BJ (cell line): ENCODE data around the gene PRR16. TPM values are rescaled to one million over a fixed set of nuclear protein-coding genes. Genes with fewer than 3 reads are reported as not detected.

Experiments used
- CTCF ChIA-PET: fragments of 350-600 bp; formaldehyde crosslinking; extraction: SDS; loops from one replicate; lab custom pipeline; 2021; ENCODE audit warnings: antibody characterized with exemption, inconsistent platforms; lab: Yijun Ruan, JAX
- POLR2A ChIA-PET: fragments of 300-600 bp; sonication (Branson Sonifier 250); formaldehyde crosslinking; extraction: SDS; loops from one replicate; lab custom pipeline; 2021; ENCODE audit warnings: antibody characterized with exemption; lab: Charles Lee
- DNase-seq: peaks from one replicate; pipeline ENCODE4 v3.0.0-alpha.2; 2011; ENCODE audit warnings: low read depth
- H3K27me3 ChIP-seq: 2 replicates; pipeline ENCODE4 v1.6.0; 2011; ENCODE audit warnings: low read length; ENCODE audit not compliant: control insufficient read depth, insufficient read depth
- H3K36me3 ChIP-seq: 2 replicates; pipeline ENCODE4 v1.5.1; 2011; ENCODE audit warnings: low read length; ENCODE audit not compliant: control insufficient read depth, insufficient read depth
- H3K4me3 ChIP-seq: 2 replicates; pipeline ENCODE4 v1.5.1; 2011; ENCODE audit warnings: low read depth, mild to moderate bottlenecking, control low read depth, low read length
- polyA plus RNA-seq: library from polyadenylated mRNA; depleted of rRNA; stranded (reverse); fragments of >200 nt; gene quantifications from 2 replicates; pipeline ENCODE4 v1.2.3, GENCODE V29; 2011
- TF ChIP-seq, protein P1 (sequence below): IDR thresholded peaks from 2 replicates; pipeline ENCODE4 v1.5.1; 2011; ENCODE audit warnings: low read depth, mild to moderate bottlenecking, control low read depth, inconsistent platforms, low read length, moderate library complexity; ENCODE audit not compliant: insufficient read depth

The PRR16 gene
- polyA plus RNA-seq, 1 experiment: 48.7 TPM

DNA sequence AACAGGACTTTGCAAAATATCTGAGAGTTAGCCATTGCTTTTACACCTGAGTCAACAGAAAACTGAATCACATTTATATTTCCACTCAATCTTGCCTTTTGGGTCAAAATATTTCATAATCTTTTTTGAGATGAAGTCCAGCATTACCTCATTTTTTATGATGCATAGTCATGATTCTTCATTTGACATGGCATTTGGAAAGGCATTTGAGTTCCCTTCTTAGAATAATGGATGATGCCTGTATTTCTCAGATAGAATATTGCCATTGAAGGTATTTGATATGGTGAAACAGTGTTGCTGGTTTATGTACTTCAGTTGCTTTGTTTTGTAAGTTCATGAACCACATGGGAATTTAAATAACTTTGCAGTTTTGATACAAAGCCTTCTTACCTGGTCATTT is 180.4 kb downstream of the PRR16 start:
- TF ChIP-seq, protein P1, sequence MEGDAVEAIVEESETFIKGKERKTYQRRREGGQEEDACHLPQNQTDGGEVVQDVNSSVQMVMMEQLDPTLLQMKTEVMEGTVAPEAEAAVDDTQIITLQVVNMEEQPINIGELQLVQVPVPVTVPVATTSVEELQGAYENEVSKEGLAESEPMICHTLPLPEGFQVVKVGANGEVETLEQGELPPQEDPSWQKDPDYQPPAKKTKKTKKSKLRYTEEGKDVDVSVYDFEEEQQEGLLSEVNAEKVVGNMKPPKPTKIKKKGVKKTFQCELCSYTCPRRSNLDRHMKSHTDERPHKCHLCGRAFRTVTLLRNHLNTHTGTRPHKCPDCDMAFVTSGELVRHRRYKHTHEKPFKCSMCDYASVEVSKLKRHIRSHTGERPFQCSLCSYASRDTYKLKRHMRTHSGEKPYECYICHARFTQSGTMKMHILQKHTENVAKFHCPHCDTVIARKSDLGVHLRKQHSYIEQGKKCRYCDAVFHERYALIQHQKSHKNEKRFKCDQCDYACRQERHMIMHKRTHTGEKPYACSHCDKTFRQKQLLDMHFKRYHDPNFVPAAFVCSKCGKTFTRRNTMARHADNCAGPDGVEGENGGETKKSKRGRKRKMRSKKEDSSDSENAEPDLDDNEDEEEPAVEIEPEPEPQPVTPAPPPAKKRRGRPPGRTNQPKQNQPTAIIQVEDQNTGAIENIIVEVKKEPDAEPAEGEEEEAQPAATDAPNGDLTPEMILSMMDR: no peak
- no peak for DNase-seq
- Histone ChIP-seq H3K4me3 (no peak overlapping the region), H3K27me3 (no peaks in the 10 kb centered on the region), H3K36me3 (no peaks in the 10 kb centered on the region)
- ChIA-PET CTCF (no interaction called here), POLR2A (no interaction called here)

DNA sequence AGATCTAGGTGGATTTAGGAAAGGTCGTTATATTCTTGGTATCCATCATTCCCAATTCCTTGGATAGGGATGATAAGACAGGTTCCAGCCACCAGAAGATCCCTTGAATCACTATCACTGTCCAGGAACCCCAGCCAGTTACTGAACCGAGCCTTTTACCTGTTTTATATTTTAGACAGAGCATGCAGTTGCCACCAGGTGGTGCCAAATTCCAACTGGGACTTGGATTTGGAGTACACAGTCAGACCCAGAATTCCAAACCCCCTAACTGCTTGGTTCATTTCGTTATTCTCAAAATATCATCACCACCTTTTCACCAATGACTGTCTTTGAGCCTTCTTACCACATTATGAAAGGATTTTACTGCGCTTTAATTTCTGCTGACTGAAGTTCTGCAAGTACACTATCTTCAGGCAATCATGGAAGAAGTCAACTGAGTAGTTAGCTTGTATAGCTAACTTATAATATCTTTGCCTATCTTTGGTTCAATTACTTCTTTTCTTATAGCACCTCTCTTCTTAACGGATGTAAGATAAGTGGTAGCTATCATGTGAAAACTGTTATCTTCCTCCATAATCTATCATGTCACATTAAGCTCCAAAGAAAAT is 191.8 kb downstream of the PRR16 start:
- Histone ChIP-seq H3K36me3 (no peaks in the 10 kb centered on the region), H3K27me3 (no peaks in the 10 kb centered on the region), H3K4me3 (no peak overlapping the region)
- TF ChIP-seq, protein P1: peak; percentile 57
- ChIA-PET CTCF (no interaction called here), POLR2A (no interaction called here)
- DNase-seq: no peak

DNA sequence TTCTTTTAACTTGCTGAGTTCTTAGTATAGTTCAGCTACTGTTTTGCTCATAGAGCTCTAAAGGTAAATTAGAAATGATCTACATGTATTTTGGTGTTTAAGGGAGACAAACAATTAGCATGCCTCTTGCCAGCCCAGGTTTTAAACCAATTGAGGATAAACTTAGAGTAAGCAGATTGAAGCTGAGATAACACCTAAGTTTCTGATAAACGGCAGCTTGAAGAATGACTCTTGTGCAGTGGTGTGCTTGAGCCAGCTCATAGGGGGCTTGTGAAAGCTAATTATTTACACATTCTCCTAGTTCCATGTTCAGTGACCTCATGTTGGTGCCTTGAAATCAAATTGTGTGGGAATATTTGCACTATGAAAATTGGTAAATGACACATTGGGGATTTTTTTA is 193.0 kb downstream of the PRR16 start:
- Histone ChIP-seq H3K27me3 (no peaks in the 10 kb centered on the region), H3K4me3 (no peak overlapping the region), H3K36me3 (no peaks in the 10 kb centered on the region)
- POLR2A ChIA-PET: no interaction called here
- TF ChIP-seq, protein P1: no peak
- CTCF ChIA-PET: interaction anchor here (1.4 kb wide), 1 partner anchor 9 kb away, joined by 3 read pairs; no protein-coding TSS in a partner anchor
- DNase-seq: no peak

DNA sequence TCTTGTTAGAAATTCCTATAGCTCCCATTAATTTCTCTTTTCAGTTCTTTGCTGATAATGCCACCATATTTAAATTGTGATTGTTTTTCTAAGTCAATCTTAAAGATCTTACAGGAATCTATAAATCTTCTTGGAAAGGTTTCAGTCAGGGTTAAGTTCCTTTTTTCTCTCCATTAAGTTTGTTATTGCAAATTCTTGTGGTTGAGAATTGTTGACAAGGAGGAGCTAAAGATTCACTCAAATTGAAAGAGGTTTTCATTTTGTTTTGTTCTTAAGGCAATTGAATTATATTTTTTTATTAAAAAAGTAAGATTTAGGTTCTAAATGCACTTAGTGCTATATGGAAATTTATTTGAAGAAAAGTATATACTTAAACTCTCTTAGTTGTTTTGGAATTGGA is 213.4 kb downstream of the PRR16 start:
- no peak for DNase-seq
- CTCF ChIA-PET: interaction anchor here (0.8 kb wide), 1 partner anchor 20 kb away, joined by 4 read pairs; no protein-coding TSS in a partner anchor
- POLR2A ChIA-PET: no interaction called here

DNA sequence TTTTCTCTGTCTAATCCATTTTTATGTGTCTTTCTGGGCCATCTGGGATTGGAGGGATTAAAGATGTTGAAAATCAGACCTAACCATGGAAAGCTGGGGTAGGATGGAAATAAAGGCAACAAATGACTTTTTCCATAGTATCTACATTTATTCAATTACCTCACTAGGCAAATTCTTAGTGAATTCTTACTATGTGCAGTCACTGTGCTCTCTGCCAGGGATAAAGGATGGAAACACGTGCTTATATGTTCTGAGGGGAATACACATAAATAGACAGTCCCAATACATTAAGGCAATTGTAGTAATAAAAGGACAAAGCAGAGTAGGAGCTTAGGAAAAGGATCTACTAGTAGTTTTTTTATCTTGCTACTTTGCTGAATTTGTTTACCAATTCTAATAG is 214.2 kb downstream of the PRR16 start:
- Histone ChIP-seq H3K4me3 (no peak overlapping the region), H3K27me3 (no peaks in the 10 kb centered on the region), H3K36me3 (no peaks in the 10 kb centered on the region)
- DNase-seq: no peak
- TF ChIP-seq, protein P1: no peak
- ChIA-PET POLR2A (no interaction called here), CTCF (no interaction called here)

More for the DNA sequence above, 213.4 kb downstream of the PRR16 start:
- H3K4me3 ChIP-seq: no peak overlapping the region
- no peaks in the 10 kb centered on the region for H3K36me3 ChIP-seq
- TF ChIP-seq, protein P1: no peak
- no peaks in the 10 kb centered on the region for H3K27me3 ChIP-seq
